Activated CD8-positive, alpha-beta memory T cell treated with anti-CD3 and anti-CD28 coated beads for 36 hours (primary cell): Measurements from ENCODE around the gene TAPBP. TPM values are rescaled to one million over a fixed set of nuclear protein-coding genes. Genes with fewer than 3 reads are reported as not detected.

Experiments used
- CTCF ChIA-PET: fragments of 350-600 bp; sonication (Branson Sonifier 250); formaldehyde crosslinking; loops from one replicate; lab custom pipeline; 2021; ENCODE audit warnings: antibody characterized with exemption; lab: Charles Lee
- POLR2A ChIA-PET: fragments of 350-600 bp; sonication (Branson Sonifier 250); formaldehyde crosslinking; loops from one replicate; lab custom pipeline; 2021; ENCODE audit warnings: antibody characterized with exemption; lab: Charles Lee
- total RNA-seq, 2 experiments: library from RNA; stranded (reverse); gene quantifications; one replicate each; pipeline ENCODE4 v1.2.3, GENCODE V29; 2021

TAPBP gene
- total RNA-seq, 2 experiments from 2014 or later: 184 to 189 TPM

DNA sequence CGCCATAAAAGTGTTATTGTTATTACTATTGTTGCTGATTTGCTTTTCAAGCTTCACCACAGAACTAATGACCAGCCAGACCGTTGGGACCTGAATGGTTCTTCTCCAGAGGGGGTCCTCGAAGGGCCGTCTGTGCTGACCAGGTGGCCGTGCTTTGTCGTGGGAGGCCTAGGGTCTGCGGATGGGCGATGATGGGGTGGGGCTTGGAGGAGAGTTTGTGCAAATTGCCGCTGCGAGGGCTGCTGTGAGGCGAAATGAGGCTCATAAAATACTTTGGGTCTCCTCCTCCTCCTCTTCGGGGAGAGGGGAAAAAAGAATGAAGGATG, 9.7 kb upstream of the TAPBP start:
- CTCF ChIA-PET: interaction anchor here (0.7 to 0.9 kb wide), 2 partner anchors 11 to 95 kb away, joined by 3 read pairs; no protein-coding TSS in a partner anchor

DNA sequence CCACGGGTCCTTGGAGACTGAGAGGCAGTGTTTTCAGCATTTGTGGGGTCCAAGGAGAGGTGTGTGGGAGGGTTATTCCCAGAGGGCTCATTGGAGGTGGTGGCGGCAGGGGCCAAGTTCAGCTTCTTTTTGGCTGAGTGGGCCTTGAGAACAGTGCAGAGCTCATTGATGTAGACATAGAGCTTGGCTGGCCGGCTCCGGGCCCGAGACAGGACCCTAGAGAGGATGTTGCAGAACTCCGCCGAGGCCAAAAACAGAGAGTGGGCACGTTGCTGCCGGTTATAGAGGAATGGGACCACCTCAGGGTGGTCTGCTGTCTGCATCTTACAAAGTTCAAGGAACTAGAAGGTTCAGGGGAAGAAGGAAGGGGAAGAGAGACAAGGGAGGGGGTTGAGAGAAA, 7.3 kb upstream of the TAPBP start:
- ChIA-PET CTCF (no interaction called here), POLR2A (interaction anchor here (1.0 to 1.3 kb wide), 2 partner anchors 50 to 350 kb away, joined by 3 read pairs; partner anchors contain the start of genes RPS18 and VPS52)

More for the DNA sequence above, 9.7 kb upstream of the TAPBP start:
- POLR2A ChIA-PET: interaction anchor here (0.5 to 0.6 kb wide), 2 partner anchors 17 to 1201 kb away, joined by 8 to 17 read pairs; no protein-coding TSS in a partner anchor

DNA sequence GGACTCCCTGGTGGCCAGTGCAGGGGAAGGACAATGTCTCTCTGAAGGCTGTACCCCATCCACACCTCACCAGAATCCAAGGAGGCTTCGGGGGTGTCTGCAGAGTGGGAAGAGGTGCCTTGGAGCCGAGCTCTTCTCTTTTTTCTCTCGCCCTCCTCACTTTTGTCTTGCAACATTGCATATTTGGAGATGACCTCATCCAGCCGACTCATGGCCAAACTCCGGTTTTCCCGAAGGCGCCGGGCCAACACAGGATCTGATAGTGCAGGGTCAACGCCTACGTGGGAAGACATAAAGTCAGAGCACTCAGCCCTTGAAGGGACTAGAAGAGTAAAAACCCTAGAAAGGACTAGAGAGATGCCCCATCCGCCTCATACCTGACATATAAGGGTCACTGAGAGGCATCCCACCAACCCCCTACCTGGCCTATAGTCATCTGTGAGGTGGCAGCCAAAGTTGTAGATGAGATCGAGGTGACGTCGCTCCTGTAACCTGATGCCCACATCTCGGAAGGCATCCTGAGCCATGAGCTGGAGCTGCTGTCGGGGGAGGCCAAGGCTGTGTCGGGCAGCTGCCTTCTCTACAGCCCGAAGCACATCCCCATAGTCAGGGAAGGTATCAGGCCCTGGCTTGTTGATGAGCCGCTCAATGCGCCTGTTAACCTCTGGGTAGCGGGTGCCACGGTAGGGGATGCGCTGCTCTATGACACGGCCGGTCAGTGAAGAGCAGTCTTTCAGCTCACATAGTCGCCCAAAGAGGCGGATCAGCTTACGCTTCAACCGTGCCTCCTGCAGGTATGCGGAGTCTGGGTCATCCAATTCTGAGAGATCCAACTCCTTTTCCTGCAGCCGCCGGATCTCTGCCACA, 6.7 kb upstream of the TAPBP start:
- CTCF ChIA-PET: interaction anchor here (0.9 kb wide), 1 partner anchor 23 kb away, joined by 3 read pairs; no protein-coding TSS in a partner anchor
- POLR2A ChIA-PET: interaction anchor here (1.0 to 1.3 kb wide), 2 partner anchors 49 to 349 kb away, joined by 3 read pairs; partner anchors contain the start of genes RPS18 and VPS52

DNA sequence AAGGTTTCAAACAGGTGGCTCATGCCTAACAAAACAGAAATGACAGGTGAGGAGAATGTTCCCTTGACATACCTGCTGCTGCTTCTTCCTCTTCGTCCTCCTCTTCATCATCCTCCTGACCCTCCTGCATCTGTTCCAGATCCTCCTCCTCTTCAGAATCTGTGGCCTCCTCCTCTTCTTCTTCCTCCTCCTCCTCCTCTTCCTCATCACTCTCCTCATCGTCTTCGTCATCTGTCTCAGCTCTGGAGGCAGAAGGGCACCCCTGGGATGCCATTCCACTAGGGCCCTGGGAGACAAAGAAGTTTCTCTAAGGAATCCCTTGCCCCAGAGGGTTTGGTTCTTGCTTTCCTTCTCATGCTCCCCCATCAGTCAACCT, 6.0 kb upstream of the TAPBP start:
- POLR2A ChIA-PET: no interaction called here

DNA sequence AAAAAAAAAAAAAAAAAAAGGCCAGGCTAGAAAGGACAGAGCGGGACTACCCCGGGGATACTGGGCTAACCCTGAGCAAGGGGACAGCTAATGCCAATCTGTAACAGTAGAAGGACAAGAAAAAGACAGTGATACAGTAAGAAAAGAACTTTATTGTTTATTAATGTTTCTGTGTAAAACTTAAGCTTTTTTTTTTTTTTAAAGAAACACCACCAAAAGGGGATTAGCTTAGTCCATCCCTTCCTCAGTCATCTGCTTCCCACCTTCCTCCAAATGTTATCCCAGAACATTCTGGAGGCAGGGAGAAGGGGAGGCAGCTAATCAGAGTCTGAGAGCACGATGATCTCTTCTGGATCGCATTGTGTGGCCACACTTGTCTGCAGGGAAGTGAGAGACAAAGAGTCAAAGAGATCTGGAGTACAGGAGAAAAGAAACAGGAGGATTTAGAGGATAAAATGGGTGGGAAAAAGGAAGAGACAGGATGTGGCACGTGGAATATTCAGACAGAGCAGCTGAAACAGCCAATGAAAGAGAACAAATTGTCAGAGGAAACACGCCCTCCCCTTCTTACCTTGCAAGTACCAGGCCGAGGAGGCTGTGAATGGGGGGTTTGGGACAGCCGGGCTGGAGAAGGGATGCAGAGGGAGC, 4.7 kb upstream of the TAPBP start:
- CTCF ChIA-PET: interaction anchor here (0.5 to 1.4 kb wide), 6 partner anchors 18 to 1667 kb away, joined by 3 to 4 read pairs (median 3); partner anchors contain the start of gene RGL2
- POLR2A ChIA-PET: interaction anchor here (0.6 to 2.0 kb wide), 11 partner anchors 19 to 1628 kb away, joined by 3 to 20 read pairs (median 6); partner anchors contain the start of genes B3GALT4, RGL2, RPS18 and VPS52

More for the DNA sequence above, 6.0 kb upstream of the TAPBP start:
- CTCF ChIA-PET: interaction anchor here (0.9 kb wide), 1 partner anchor 24 kb away, joined by 3 read pairs; no protein-coding TSS in a partner anchor

DNA sequence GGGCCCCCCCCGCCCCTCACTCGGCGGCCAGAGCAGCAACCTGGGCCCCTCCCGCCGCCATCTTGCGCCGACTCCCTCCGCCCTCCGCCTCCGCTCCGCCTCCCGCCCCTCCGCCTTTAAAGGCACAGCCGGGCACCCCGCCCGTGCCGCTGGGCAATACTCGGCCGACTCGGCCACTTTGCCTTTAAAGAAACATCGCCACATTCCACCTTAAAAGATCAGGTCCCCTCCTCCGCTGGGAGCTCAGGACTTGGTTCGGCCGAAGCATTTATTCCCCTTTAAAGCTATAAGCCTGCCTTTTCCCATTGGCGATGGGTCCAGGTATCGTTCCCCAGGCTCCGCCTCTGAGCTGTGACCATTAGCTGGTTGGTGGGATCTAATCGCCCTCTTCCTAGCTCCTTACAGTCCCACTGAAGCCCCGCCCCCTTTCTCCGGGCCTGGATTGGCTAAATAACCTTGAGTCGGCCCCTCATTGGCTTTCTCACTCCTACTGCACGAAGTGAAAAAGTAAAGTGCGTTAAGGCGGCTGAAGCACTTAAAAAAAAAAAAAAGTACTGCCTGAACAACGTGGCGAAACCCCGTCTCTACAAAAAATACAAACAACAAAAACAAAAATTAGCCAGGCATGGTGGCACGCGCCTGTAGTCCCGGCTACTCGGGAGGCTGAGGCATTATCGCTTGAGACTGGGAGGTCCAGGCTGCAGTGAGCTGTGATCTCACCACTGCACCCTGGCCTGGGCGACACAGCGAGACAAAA, 4.0 kb upstream of the TAPBP start, which contains the start of gene ZBTB22:
Gene ZBTB22 (minus strand): TSS at position 76 of the 757 bp plus-strand sequence. CDS start 828 bp downstream, outside the sequence.
- CTCF ChIA-PET: interaction anchor here (0.5 to 1.4 kb wide), 6 partner anchors 17 to 1666 kb away, joined by 3 to 4 read pairs (median 3); partner anchors contain the start of gene RGL2
- POLR2A ChIA-PET: interaction anchor here (0.6 to 2.0 kb wide), 14 partner anchors 19 to 1628 kb away, joined by 3 to 20 read pairs (median 6); partner anchors contain the start of genes B3GALT4, RGL2, RPS18 and VPS52

DNA sequence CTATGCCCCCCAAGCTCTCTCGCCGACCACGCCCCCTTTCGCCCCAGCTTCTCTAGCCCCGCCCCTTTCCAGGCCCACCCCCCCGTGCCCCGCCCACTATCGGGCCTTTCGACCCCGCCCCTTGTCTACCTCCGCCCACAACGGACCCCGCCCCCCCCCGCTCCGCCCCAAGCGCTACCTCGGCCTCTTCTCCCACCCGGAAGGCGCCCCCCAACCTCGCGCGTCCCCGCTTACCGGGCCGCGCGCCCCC, 3.5 kb upstream of the TAPBP start:
- ChIA-PET CTCF (interaction anchor here (1.0 to 2.0 kb wide), 4 partner anchors 18 to 101 kb away, joined by 3 to 6 read pairs (median 4); partner anchors contain the start of genes B3GALT4 and RGL2), POLR2A (interaction anchor here (0.6 to 2.0 kb wide), 6 partner anchors 40 to 346 kb away, joined by 3 to 7 read pairs (median 6); partner anchors contain the start of genes B3GALT4, RPS18, VPS52 and ZBTB9)

DNA sequence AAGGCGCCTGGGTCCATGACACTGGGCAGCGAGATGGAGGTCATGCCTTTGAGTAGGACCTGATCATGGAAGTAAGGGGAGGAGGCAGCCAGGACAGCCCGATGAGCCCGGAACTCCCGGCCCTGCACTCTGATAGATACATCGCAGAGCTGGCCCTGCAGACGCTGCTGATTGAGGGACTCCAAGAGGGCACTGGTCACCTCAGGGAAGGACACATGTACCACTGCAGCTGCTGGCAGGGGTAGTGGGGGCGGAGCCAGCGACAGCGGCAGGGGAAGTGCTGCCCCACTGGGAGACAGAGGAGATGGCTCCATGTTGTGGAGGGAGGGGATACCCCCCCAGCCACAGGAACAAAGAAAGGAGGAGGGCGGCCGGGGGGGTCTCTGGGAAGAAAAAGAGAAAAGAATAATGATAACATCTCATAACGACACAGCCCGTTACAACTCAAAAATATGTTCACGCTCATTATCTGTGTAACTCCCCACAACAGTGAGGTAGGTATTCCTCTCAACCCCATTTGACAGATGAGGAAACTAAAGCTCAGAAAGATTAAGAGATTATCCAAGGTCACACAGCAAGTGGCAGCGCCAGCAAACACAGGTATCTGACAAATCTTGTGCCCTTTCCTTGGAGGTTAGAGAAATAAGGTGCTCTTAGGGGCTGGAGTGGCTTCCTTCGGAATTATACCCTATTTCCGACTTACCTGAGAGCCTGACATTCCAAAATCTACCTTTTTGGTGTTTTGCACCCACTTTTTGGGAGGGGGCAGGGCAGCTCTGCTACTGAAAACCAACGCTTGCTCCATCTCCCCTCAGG, 2.9 kb upstream of the TAPBP start:
- CTCF ChIA-PET: interaction anchor here (0.7 to 2.0 kb wide), 4 partner anchors 18 to 102 kb away, joined by 3 to 6 read pairs (median 3); partner anchors contain the start of genes B3GALT4, CUTA and RGL2
- POLR2A ChIA-PET: interaction anchor here (0.6 to 2.0 kb wide), 4 partner anchors 40 to 345 kb away, joined by 3 to 7 read pairs (median 4); partner anchors contain the start of genes B3GALT4 and ZBTB9

DNA sequence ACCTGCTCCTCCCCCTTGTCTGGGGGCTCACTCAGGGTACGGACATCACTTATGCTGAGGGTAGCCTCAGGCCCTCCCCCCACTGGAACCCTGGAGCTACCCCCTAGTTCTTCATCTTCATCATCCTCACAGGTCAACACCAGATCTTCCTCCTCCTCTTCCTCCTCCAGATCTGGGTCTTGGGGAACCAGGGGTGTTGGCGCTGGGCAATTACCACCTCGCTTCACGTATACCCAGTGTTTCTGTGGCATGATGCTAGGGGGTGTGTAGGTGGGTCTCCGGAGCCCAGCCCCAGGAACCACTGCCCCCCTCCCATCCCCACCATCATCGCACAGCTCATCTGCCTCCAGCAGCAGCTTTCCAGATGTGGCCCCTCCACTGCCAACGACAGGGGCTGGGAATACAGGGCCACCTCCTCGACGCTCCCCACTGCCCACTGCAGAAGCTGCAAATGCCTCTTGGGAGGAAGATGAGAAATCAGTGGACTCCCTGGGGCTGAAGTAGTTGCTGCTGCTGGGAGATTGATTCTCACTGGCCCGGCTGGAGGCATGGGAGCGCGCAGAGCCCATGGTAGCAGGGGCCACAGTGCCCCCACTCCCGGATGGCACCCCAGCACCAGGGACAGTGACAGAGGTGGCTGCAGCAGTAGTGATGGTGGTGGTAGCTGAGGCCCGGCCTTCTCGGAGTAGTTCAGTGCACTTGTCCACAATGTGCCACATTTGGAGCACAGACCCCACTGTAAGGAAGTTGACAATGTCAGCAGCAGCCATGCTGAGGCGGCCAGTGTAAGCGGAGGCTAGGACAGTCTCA, 2.1 kb upstream of the TAPBP start:
- CTCF ChIA-PET: interaction anchor here (0.7 to 2.0 kb wide), 2 partner anchors 38 to 102 kb away, joined by 3 to 6 read pairs; partner anchors contain the start of genes B3GALT4 and CUTA
- POLR2A ChIA-PET: no interaction called here

DNA sequence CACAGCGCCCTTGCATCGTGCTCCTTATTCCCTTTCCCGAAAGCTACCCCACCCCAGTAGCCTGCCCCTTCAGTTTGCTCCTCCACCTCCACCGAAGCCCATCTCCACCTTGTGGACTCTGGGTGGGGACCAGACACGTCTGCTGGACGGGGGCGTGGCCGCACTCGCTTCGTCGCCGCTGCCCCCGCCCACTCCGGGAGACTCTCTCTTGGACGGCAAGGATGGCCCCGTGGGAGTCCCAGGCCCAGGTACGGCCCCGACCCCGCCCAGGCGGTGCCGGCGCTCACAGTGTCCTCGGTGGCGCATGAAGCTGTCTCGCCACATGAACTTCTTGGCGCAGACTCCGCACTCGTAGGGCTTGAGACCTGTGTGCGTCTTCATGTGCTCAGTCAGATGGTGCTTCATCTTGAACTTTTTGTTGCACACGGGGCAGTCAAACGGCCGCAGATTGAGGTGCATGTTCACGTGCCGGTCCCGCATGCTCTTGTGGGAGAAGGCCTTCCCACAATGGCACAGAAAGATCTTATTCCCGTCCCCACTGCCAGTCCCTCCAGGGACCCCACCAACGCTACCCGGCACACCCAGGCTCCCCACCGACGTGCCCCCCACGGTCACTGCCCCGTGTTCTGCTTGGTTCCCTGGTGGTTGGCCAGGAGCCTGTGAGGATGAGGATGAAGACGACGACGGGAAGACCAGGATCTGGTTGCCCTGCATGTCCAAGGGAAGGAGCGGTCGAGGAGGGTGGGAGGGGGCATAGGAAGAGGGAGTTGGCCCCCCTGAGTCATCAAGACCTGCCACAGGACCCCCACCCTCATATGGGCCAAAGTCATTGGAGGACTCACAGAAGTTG, 1.3 kb upstream of the TAPBP start:
- CTCF ChIA-PET: interaction anchor here (2.0 kb wide), 1 partner anchor 38 kb away, joined by 6 read pairs; the partner anchor contains the start of gene B3GALT4
- POLR2A ChIA-PET: no interaction called here

DNA sequence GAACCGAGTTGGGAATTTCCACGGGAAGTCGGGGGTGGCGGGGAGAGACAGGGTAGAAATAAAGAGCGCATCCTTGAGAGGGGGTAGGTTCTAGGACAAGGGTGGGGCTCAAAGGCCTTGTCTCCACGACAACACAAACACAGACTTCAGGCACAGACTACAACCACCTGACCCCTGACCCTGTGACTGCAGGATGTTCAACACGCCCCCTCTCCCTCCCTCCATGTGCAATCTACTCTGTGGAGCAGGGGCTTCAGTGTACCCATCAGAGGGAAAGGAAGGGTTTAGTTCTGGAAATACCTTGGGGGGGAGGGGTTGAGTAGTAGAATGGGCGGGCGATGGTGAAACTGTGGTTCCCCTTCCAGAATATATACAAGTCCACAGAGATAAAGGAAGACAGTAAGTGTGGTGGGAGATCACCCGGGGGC, 651 bp upstream of the TAPBP start:
- ChIA-PET POLR2A (no interaction called here), CTCF (no interaction called here)

DNA sequence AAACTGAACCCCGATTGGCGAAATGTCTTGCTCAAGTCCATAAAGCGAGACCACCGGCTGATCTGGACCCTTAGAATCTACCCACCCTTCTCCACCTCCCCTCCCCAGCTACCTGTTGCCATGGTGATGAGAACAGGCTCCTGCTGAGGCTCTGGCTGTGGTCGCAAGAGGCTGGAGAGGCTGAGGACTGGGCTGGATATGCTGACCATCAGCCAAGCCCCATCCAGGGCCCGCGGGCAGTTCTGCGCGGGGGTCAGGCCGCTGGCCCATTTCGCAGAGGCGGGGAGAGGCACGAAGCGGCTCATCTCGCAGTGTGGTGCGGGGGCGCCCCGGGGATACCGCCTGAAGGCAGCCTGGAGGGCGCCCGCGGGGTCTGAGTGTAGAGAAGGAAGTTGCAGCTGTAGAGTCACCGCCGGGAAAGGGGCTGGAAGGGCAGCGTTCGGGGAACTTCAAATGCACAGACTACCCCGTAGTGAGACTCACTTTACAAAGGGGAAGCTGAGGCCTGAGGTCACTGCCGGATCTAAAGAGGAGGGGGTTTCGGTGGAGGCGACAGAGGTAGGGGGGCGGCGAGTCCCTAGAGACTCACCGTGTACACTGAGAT, 671 bp downstream of the TAPBP start:
- ChIA-PET CTCF (interaction anchor here (0.6 to 4.1 kb wide), 5 partner anchors 13 to 50 kb away, joined by 3 to 36 read pairs (median 8); partner anchors contain the start of genes B3GALT4, PFDN6, RGL2 and WDR46), POLR2A (interaction anchor here (0.7 to 2.0 kb wide), 8 partner anchors 12 to 341 kb away, joined by 3 to 10 read pairs (median 6); partner anchors contain the start of genes RGL2, RPS18, VPS52 and WDR46)

DNA sequence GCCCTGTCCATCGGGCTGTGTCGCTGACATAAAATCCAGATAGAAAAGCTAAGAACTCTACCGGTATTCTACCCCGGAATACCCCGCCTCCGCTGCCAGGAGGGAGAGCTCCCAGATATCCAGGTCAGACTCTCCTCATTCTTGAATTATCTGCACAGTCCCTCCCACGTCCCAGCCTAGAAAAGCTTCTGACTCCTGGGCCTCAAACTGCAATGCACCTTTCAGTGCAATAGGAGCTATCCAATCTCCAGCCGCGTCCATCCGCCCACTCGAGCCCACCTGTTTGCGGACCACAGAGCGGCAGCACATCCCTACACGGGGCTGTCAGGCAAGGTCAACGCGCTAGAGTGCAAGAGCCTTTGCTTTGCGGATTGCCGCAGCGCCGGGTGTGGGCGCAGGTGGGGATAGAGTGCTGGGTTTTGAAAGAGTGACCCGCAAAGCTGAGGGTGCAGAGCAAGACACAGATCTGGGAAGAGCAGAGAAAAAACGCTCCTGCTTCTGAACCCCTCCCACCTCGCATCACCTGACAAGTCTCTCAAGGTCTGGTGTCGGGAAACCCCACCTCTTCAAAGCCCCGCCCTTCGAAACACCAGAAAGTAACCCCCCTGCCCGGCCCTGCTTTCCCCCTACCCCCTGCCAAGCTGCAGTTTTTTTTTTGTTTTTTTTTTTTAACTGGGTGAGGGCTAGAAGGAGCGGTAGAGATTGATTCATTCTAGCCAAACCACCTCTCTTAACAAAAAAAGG, 1.3 kb downstream of the TAPBP start:
- ChIA-PET CTCF (interaction anchor here (0.9 to 4.1 kb wide), 6 partner anchors 11 to 115 kb away, joined by 3 to 36 read pairs (median 6); partner anchors contain the start of genes B3GALT4 and RGL2), POLR2A (interaction anchor here (0.7 to 2.0 kb wide), 10 partner anchors 11 to 341 kb away, joined by 3 to 10 read pairs (median 6); partner anchors contain the start of genes B3GALT4, RGL2, RPS18 and VPS52)

DNA sequence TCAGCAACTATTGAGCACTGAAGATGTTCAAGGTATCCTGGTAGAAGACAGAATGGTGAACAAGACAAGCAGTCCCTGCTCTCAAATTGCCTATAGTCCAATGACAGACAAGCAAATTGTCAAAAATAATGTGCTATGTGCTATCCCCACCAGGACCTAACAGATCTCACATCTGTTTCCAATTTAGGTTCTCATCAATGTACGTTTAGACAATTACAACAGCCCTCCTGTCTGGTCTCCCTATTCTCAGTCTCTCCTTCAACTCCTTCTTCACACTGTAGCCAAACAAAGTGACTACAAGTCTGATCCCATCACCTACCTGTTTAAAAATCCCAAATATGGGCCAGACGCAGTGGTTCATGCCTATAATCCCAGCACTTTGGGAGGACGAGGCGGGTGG, 7.5 kb downstream of the TAPBP start:
- POLR2A ChIA-PET: no interaction called here

More for the DNA sequence above, 7.5 kb downstream of the TAPBP start:
- CTCF ChIA-PET: no interaction called here
